Right lobe of liver (tissue), 4 donors: ENCODE data around the gene ONECUT1.

Experiments used
- CTCF ChIP-seq, 4 donors: fragments of 200-600 bp in 3 of 4; fragments of 450-650 bp in 1 of 4; IDR thresholded peaks; one replicate each; pipeline versions ENCODE4 v1.5.1 to v1.8.0; 2016 to 2022; ENCODE audit warnings: antibody characterized with exemption in 4 of 4, mild to moderate bottlenecking in 2 of 4
- POLR2A ChIP-seq: fragments of 450-650 bp; IDR thresholded peaks from one replicate; pipeline ENCODE4 v1.6.1; 2017; ENCODE audit warnings: antibody characterized with exemption, mild to moderate bottlenecking
- donor health status: DM: no; HTN: no; CAD: no.
- donor health status: DM: no; HTN: no; CAD: no.
- donor health status: DM: no; HTN: yes; CAD: no.

- no peak for TF ChIP-seq CTCF (IDR thresholded peaks at IDR 0.05)
- TF ChIP-seq POLR2A: no peak
Measured at GRCh38 chr15:52760562-52760961, 29.6 kb downstream of the ONECUT1 start.
